Activated naive CD4-positive, alpha-beta T cell (primary cell): ENCODE measurements around the gene TBC1D32.
A peak's percentile ranks its signal among the peaks of the same experiment; 100 is the strongest.
"Not testable (repeated sequence)": the region's sequence is repeated elsewhere in the genome, so short reads cannot be mapped to it uniquely, and the experiment has no call there.

ENCODE experiments used
- DNase-seq, 4 experiments: peaks; one replicate each; lab custom pipeline; 2025; lab: John Stamatoyannopoulos, UW

TBC1D32 gene, protein sequence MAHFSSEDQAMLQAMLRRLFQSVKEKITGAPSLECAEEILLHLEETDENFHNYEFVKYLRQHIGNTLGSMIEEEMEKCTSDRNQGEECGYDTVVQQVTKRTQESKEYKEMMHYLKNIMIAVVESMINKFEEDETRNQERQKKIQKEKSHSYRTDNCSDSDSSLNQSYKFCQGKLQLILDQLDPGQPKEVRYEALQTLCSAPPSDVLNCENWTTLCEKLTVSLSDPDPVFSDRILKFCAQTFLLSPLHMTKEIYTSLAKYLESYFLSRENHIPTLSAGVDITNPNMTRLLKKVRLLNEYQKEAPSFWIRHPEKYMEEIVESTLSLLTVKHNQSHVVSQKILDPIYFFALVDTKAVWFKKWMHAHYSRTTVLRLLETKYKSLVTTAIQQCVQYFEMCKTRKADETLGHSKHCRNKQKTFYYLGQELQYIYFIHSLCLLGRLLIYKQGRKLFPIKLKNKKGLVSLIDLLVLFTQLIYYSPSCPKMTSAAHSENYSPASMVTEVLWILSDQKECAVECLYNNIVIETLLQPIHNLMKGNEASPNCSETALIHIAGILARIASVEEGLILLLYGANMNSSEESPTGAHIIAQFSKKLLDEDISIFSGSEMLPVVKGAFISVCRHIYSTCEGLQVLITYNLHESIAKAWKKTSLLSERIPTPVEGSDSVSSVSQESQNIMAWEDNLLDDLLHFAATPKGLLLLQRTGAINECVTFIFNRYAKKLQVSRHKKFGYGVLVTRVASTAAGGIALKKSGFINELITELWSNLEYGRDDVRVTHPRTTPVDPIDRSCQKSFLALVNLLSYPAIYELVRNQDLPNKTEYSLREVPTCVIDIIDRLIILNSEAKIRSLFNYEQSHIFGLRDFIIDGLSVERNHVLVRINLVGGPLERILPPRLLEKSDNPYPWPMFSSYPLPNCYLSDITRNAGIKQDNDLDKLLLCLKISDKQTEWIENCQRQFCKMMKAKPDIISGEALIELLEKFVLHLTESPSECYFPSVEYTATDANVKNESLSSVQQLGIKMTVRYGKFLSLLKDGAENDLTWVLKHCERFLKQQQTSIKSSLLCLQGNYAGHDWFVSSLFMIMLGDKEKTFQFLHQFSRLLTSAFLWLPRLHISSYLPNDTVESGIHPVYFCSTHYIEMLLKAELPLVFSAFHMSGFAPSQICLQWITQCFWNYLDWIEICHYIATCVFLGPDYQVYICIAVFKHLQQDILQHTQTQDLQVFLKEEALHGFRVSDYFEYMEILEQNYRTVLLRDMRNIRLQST

DNA sequence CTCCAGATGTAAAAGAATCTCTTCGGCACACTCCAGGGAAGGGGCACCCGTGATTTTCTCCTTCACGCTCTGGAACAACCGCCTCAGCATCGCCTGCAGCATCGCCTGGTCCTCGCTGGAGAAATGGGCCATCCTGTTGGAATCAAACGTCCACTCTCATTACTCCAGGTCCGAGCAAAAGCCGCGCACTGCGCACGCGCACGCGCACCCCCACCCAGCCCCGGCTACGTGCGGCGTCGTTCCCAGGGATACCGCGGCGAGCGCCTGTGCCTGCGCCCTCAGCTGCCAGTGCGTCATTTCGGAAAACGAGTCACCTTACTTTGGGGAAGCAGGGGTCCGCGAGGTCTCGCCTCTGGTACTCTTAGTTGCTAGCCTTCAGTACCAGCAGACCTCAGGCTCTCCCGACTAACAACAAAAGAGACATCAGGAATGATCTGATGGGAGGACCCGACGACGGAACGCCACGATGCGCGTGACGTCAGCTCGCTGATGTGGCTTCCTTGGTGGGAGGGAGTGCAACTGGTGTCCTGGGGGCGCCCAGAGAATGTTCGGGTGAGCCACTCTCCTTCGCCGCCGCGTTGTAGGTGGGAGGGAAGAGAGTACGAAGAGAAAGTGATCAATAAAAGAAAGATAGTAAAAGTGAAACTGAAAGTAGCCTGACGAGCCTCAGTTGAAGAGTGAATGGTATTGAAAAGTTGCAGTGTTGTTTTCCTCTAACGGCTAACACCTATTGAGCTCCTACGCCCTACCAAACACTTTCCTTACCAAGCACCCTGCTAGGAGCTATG lies at the start of gene TBC1D32:
TBC1D32 (minus strand) TSS at position 182 of the 788 bp plus-strand sequence; CDS start at position 132, 50 bp downstream.
- peak; percentile 78 to 79 (median 79) for DNase-seq

DNA sequence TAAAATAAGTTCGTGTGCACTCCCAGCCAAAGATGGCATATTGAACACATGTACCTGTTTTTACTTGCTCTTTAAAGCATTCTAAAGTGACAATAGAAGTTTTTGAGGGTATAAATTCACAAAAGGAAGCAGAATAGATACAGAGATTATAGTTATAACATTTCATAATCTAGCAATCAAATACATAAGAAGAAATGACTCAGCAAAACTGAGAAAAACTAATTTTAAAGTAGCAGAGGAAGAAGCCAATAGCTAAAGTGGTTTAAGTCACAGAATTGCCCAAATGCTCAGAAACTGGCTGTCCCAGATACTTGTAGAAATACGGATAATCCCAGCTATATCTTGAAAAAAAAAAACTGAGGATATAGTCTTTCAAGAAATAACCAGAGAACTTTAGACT lies 49.2 kb upstream of the TBC1D32 start:
- no peak for DNase-seq

DNA sequence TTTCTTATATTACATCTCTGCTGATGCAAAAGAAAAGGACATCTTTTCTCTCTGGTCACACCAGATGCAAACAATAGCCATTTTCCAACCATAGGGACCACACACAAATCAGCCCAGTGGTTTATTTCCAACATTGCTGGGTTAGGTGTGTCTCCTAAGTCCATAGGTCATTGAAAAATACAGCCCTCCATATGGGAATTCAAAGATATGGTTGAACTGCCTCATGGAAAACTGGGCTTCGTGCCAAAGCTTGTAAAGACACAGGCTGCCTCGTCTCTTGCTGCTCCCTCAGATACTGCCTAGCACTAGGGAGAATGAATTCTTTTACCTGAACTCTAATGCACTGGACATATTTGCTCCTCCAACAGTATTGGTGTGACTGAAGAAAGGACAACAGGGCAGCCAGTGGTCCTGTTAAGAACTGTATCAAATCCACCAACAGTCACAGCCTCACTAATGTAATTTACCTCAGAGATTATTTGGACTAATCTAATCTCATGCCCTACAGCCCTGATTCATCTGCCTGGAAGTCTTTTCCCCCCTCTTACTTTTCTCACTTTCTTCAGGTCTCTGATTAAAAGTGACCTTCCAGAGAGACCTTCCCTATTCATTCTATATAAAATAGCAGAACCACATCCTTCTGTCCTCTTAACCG lies 48.3 kb upstream of the TBC1D32 start:
- DNase-seq: no peak

DNA sequence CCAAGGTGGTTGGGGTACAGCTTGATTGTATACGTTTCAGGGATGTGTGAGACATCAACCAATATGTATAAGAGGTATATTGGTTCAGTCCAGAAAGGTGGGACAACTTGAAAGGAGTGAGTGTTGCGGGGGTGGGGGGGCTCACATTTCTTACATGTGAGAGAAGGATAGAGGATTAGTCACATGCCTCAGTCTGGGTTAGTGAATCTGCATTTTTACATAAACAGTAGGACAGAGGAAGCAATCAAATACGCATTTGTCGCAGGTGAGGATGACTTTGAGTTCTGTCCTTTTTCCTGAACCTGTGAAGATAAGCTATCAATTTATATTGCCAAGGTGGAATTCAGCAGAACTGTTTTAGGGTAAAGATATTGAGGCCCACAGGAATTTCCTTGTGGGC lies 42.1 kb upstream of the TBC1D32 start:
- no peak for DNase-seq

DNA sequence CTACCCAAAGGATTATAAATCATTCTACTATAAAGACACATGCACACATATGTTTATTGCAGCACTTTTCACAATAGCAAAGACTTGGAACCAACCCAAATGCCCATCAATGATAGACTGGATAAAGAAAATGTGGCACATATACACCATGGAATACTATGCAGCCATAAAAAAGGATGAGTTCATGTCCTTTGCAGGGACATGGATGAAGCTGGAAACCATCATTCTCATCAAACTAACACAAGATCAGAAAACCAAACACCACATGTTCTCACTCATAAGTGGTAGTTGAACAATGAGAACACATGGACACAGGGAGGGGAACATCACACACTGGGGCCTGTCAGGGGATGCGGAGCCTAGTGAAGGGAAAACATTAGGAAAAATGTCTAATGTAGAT lies 39.9 kb upstream of the TBC1D32 start:
- not testable (repeated sequence) for DNase-seq

DNA sequence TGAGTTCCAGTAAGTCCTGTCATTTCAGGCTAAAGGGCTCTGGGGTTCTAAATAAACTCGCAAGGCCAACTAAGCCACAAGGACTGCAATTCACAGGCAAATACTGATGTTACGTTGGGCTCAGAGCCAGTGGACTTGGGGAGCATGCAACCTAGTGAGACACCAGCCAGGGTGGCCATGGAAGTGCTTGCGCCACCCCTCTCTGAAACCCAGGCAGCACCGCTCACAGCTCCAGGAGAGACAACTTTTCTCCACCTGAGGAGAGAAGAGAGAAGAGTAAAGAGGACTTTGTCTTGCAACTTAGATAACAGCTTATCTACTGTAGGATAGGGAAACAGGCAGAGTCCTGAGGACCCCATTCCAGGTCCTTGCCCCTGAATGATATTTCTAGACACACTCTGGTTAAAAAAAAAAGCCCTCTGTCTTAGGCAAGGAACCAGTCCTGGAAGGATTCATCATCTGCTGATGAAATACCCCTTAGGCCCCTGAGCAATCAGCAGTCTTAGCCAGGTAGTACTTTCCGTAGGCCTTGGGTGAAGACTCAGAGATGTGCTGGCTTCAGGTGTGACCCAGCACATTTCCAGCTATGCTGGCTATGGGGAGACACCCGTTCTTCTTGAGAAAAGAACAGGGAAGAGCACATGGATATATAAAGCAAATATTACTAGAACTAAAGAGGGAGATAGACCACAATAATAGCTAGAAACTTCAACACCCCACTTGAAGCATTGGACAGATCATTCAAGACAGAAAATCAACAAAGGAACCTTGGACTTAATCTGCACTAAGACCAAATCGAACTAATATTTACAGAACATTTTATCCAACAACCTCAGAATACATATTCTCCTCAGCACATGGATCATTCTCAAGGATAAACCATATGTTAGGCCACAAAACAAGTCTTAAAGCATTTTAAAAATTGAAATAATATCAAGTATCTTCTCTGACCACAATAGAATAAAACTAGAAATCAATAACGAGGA lies 31.5 kb upstream of the TBC1D32 start:
- DNase-seq: no peak

DNA sequence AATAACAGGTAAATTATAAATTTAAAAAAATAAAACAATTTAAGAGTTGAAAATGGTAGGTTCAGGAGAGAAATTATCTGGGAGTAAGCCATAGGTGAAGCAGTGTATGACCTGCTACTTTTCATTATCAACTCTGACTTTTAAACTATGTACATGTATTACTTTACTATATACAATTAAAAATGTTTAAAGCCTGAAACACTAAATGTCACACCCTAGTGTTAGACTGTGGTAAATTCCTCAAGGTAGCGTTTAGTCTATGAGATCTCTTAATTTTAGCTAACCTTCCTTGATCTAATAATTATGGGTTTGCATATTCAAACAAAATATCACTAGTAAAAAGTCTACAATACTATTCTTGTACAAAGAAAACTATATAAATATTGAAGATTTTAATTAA lies 22.3 kb upstream of the TBC1D32 start:
- no peak for DNase-seq

DNA sequence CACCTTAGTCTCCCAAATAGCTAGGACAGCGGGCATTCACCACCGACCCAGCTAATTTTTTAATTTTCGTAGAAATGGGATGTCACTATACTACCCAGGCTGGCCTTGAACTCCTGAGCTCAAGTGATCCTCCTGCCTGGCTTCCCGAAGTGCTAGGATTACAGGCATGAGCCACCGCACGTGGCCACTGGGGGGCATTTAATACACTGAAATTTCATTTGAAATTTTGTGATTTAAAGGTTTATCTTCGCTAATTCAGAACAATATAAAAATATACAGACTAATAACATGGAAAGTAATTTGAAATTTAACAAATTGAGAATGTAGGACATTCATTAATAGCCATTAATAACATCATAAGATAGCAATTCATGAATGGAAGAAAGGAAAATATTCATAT lies 20.5 kb upstream of the TBC1D32 start:
- DNase-seq: no peak

DNA sequence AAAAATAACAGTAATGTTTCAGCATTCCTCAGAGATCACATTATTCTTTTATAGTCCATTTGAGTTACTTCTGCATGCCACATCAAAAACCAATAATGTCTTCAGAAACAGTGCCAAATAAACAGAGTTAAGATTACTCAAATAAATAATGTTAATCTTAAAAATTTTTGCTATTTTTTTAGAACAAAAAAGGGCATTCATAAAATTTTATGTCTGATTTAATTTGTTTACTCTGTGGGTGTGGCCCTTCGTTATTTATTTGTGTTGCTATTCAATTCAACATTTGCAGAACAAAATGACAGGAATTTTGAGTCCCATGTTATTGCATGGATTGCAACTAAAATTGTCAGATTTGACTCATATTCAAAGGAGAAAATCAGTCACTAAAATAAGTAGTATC lies 18.7 kb upstream of the TBC1D32 start:
- no peak for DNase-seq

DNA sequence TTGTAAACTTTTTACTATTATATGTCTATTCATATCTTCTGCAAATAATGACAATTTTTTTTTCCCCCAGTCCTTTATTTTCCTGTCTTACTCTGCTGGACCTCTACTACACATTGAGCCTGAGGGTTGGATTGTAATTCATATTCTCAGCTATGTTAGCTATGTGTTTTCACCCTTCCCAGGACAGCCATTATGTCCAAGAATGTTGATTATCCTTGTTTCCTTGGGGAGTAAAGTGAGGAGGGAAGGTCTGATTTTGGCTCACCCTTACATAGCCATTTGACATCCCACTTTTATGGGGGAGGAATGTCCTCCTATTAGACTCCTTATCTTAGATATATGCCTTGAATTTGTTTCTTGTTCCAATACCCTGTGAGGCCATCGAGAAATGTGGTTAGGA lies 17.6 kb upstream of the TBC1D32 start:
- no peak for DNase-seq

DNA sequence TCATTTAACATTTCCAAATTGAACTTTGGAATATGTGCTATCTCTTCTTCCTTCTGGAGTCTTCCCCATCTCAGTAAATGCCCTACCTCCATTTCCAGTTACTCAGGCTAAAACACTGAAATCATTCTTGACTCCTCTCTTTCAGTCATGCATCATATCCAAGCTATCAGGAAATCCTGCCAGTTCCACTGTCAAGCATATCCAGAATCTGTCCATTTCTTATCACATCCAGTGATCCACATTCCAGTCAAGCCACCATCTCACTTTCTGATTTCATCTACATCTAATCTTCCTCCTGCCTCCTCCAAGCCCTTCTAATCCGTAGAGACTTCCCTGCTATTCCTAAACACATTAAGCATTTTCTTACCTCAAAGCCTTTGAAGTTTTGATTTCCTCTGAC lies 15.3 kb upstream of the TBC1D32 start:
- no peak for DNase-seq

DNA sequence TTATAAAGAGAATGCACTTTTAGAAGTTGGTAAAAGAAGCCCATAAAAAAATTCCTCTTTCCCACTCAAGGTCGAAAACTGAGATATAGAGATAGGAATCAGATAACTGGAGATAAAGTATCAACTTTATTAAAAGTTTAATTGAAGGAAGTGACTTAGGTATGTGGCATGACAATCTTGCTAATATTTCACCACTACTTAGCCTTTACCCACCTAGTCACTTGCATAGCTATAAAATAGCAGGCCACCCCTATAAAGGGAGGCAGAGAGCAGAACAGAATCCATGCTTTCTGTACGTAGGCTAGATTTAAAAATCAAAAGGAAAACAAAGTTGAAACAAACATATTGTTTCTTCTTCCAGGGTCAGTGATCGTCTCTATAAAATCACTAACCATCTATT lies 13.2 kb upstream of the TBC1D32 start:
- DNase-seq: no peak

DNA sequence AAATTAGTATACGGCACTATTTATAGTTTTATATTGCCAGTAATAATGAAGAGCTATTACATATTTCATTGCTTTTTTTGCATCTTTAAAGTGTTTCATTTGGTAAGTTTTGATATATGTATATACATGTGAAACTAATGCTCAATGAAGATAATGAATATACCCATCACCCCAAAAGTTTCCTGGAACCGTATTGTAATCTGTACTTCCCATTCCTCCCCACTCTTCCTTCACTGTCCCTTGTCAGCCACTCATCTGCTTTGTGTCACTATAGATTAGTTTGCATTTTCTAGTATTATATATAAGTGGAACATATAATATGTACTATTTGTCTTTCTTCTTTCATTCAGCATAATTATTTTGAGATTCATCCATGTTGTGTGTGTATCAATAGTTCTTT lies 10.3 kb upstream of the TBC1D32 start:
- DNase-seq: no peak

DNA sequence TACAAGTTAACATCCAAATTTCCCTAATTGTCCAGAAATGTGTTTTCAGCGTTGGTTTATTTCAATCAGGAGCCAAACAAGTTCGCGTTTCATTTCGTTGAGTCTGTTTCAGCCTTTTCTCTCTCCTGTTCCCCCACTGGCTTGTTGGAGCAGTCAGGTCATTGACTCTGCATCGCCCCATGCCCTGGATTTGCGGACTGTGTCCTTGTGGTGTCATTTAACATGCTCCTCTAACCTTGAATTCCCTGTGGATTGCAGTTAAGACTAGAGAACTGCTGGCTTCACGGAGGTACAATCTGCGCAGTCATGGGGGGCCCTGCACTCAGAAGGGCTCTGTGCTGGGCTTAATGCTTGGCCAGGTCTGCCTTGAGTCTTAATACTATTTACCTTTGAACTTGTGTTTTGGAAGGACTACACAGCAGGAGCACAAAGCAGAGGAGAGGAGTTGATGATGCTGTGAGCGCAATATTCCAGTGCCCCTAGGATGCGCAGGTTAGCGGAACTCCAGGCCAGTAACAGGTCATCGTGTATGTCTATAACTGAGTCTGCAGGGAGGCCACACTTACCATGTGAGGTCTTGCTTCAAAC lies 5.5 kb upstream of the TBC1D32 start:
- no peak for DNase-seq

DNA sequence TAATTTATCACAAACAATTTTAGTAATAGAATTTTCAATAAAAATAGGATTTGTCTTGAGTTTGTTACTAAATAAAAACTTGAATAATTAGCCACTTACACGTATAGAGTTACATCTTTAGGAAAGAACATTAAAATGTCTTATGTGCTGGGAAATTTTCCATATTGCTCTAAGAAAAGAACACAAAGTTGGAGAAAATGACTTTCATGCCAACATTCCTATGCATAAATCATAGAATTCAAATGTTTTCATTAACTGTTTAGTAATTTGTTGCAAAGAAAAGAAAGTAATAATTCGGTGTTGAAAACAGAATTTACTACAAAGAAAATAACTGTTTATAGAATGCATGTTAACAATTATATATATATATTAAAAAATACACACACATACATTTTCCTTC lies 4.7 kb upstream of the TBC1D32 start:
- no peak for DNase-seq

DNA sequence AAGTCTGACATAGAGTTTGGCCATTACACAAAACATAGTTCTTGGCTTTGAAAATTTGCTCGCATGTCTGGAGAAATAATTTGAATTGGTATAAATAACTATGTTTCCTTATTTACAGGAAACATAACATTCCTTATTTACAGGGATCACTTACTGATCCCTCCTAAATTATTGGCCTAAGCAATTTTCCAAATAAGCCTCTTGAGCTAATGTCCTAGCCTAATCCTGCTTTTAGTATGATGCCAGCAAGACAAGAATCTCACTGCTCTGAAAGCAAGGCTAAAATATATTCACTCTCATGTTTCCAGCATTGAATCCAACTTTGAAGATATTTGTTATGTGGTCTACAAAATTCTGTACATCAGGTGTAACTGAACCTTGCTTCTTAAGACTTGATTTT lies 4.1 kb upstream of the TBC1D32 start:
- DNase-seq: no peak

DNA sequence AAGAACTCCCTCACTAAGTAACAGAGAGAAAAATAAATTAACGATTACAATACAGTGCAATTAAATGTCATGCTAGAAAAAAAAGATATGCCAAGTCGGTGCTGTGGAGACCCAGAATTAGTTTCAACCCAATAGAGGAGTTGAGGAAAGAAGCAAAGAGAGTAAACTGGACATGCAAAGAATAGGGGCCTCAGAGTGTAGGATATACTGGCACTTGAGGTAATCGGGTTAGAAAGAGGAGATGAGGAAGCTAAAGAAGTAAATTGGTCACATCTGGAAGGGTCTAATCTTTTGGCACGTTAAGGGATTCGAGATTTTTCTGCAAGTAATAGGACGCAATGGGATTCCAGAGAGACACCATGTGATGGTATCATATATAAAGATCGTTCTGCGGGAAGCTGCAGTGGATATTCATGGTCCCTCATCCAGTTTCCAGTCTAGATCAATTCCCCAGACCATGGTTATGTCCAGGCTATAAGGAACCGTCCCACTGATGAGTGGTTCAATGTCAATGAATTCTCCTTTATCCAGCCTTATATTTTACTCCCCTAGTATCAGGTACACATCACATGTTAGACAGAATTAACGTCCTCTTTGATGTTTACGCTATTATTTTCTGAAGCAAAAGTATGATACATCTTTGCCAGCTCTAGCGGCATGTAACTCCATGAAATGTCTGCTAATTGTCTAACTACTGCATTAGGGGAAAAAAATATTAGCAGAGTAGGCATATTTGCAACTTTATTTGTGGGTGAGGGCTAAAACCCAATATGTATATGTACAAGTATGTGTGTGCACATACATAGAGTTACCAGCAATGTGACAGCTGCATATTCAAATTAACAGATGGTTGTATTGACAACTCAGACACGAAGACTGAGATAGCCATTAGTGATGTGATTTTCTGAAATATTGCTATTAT lies 1.1 kb upstream of the TBC1D32 start:
- no peak for DNase-seq

DNA sequence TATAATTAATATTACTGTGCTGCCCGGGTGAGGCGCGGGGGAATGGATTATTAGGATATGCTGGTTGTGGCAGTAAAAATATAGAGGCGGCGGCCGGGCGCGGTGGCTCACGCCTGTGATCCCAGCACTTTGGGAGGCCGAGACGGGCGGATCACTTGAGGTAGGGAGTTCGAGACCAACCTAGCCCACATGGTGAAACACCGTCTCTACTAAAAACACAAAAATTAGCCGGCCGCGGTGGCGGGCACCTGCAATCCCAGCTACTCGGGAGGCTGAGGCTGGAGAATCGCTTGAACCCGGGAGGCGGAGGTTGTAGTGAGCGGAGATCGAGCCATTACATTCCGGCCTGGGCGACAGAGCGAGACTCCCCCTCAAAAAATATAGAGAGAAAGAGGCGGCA lies 586 bp downstream of the TBC1D32 start:
- not testable (repeated sequence) for DNase-seq
